ENCODE results near the gene BCL6. TPM values are rescaled to one million over a fixed set of nuclear protein-coding genes. Genes with fewer than 3 reads are reported as not detected.
A peak's percentile ranks its signal among the peaks of the same experiment; 100 is the strongest.

Gene BCL6
- total and polyA plus RNA-seq, 2 donors (not counting 3 experiments of a cell fraction or from before 2014, with no cell fraction given): 6.9 to 12.1 TPM

GRCh38 chr3:187744169-187745151 lies 808 bp downstream of the BCL6 start:
- H3K9me1 ChIP-seq (replicated peaks; ENCODE audit: control insufficient read depth, extremely low read depth, insufficient read depth, low read length): no peaks in the 10 kb centered on the region
- TF ChIP-seq MYC (IDR thresholded peaks at IDR 0.05; ENCODE audit: low read depth, low read length) (no peak), POLR2A (IDR thresholded peaks at IDR 0.05; ENCODE audit: low read depth, low read length) (peak; percentile 4)
- H3K4me2 ChIP-seq (ENCODE audit: insufficient read depth, low read length): peak overlapping the region; percentile 96
- H2AFZ ChIP-seq (ENCODE audit: low read depth, low read length): peak overlapping the region; percentile 80
- H4K20me1 ChIP-seq (replicated peaks; ENCODE audit: control insufficient read depth, extremely low read depth, insufficient read depth, low read length): no peaks in the 10 kb centered on the region
- CTCF ChIA-PET: interaction anchor here (0.6 to 9.2 kb wide), 9 partner anchors 408 to 1297 kb away, joined by 3 to 254 read pairs (median 3); no protein-coding TSS in a partner anchor
- peak overlapping the region; percentile 50 to 88 (median 85) for H3K4me3 ChIP-seq (replicated peaks in 1 of 3; ENCODE audit: insufficient read depth in 1 of 3, low read depth in 1 of 3, low read length in 3 of 3)
- BruUV-seq (replicated peaks): TSS peak; percentile 79
- peak overlapping the region; percentile 100 for H3K9ac ChIP-seq (replicated peaks; ENCODE audit: extremely low read depth, insufficient read depth, low read length)
- peaks cover 28% of the 10 kb centered on the region for H3K4me1 ChIP-seq (ENCODE audit: control insufficient read depth, extremely low read depth, insufficient read depth, low read length)
- DNase-seq (ENCODE audit: low read depth, low spot score) (peak; percentile 65), FAIRE-seq (peak; percentile 37)
- H3K27ac ChIP-seq (ENCODE audit: insufficient read depth, low read depth, low read length): peak overlapping the region; percentile 100
- no peaks in the 10 kb centered on the region for H3K9me3 ChIP-seq (replicated peaks; ENCODE audit: control insufficient read depth, insufficient read depth, low read length)
- H3K79me2 ChIP-seq (ENCODE audit: control insufficient read depth, insufficient read depth, low read length): peaks cover 17% of the 10 kb centered on the region
- dilution Hi-C loops (cut with MboI; ENCODE audit: extremely low pct_ligation_motif_present, low sequenced_read_pairs): loop anchor here (5.0 to 25.0 kb wide), 2 partner anchors 918 to 1208 kb away; no protein-coding TSS in a partner anchor
- POLR2A ChIA-PET: interaction anchor here (0.8 to 2.0 kb wide), 11 partner anchors 409 to 1228 kb away, joined by 3 to 13 read pairs (median 4); partner anchors contain the start of gene LPP
- intact Hi-C loops (cut with micrococcal nuclease): loop anchor here (1.0 to 5.0 kb wide), 14 partner anchors 243 to 1204 kb away; partner anchors contain the start of gene LPP
- no peaks in the 10 kb centered on the region for H3K36me3 ChIP-seq (ENCODE audit: control insufficient read depth in 2 of 2, extremely low read depth in 1 of 2, insufficient read depth in 2 of 2, low read length in 2 of 2)
- no peaks in the 10 kb centered on the region for H3K27me3 ChIP-seq (ENCODE audit: control insufficient read depth in 2 of 2, insufficient read depth in 2 of 2, low read length in 2 of 2)

- Histone ChIP-seq H3K36me3 (ENCODE audit: control insufficient read depth in 2 of 2, extremely low read depth in 1 of 2, insufficient read depth in 2 of 2, low read length in 2 of 2) (no peaks in the 10 kb centered on the region), H3K9me1 (replicated peaks; ENCODE audit: control insufficient read depth, extremely low read depth, insufficient read depth, low read length) (no peaks in the 10 kb centered on the region), H3K4me1 (ENCODE audit: control insufficient read depth, extremely low read depth, insufficient read depth, low read length) (peaks cover 32% of the 10 kb centered on the region), H3K27me3 (ENCODE audit: control insufficient read depth in 2 of 2, insufficient read depth in 2 of 2, low read length in 2 of 2) (no peaks in the 10 kb centered on the region), H3K4me2 (ENCODE audit: insufficient read depth, low read length) (peak overlapping the region; percentile 96), H3K79me2 (ENCODE audit: control insufficient read depth, insufficient read depth, low read length) (peaks cover 17% of the 10 kb centered on the region), H3K9me3 (replicated peaks; ENCODE audit: control insufficient read depth, insufficient read depth, low read length) (no peaks in the 10 kb centered on the region), H3K4me3 (replicated peaks in 1 of 3; ENCODE audit: insufficient read depth in 1 of 3, low read depth in 1 of 3, low read length in 3 of 3) (peak overlapping the region; percentile 50 to 88 (median 85)), H4K20me1 (replicated peaks; ENCODE audit: control insufficient read depth, extremely low read depth, insufficient read depth, low read length) (no peaks in the 10 kb centered on the region), H3K27ac (ENCODE audit: insufficient read depth, low read depth, low read length) (peak overlapping the region; percentile 100), H3K9ac (replicated peaks; ENCODE audit: extremely low read depth, insufficient read depth, low read length) (peak overlapping the region; percentile 100), H2AFZ (ENCODE audit: low read depth, low read length) (peak overlapping the region; percentile 80)
- TF ChIP-seq MYC (IDR thresholded peaks at IDR 0.05; ENCODE audit: low read depth, low read length) (no peak), POLR2A (IDR thresholded peaks at IDR 0.05; ENCODE audit: low read depth, low read length) (no peak), EZH2 (IDR thresholded peaks at IDR 0.05; ENCODE audit: borderline replicate concordance, low read depth, low read length, severe bottlenecking) (no peak), JUN (IDR thresholded peaks at IDR 0.05; ENCODE audit: borderline replicate concordance, insufficient read depth, insufficient read length, low read depth) (no peak), POLR2AphosphoS5 (IDR thresholded peaks at IDR 0.05; ENCODE audit: insufficient read depth, low read depth, low read length) (no peak), CTCF (IDR thresholded peaks at IDR 0.05; ENCODE audit: extremely low read depth in 1 of 2, insufficient read depth in 1 of 2, low read depth in 1 of 2, low read length in 2 of 2) (no peak), FOS (IDR thresholded peaks at IDR 0.05; ENCODE audit: borderline replicate concordance, insufficient read depth, low read length) (no peak), MAX (IDR thresholded peaks at IDR 0.05; ENCODE audit: insufficient read depth, insufficient read length) (no peak)
- FAIRE-seq (peak; percentile 62), DNase-seq (ENCODE audit: low read depth, low spot score) (peak; percentile 39)
- ChIA-PET POLR2A (interaction anchor here (0.6 to 1.1 kb wide), 4 partner anchors 324 to 1211 kb away, joined by 3 read pairs; no protein-coding TSS in a partner anchor), CTCF (interaction anchor here (0.6 to 9.2 kb wide), 12 partner anchors 519 to 1405 kb away, joined by 3 to 254 read pairs (median 4); no protein-coding TSS in a partner anchor)
- no TSS peak for BruUV-seq (replicated peaks)
- intact Hi-C loops (cut with micrococcal nuclease) (loop anchor here (1.0 to 5.0 kb wide), 11 partner anchors 244 to 1046 kb away; no protein-coding TSS in a partner anchor), dilution Hi-C loops (cut with MboI; ENCODE audit: extremely low pct_ligation_motif_present, low sequenced_read_pairs) (loop anchor here (5.0 to 25.0 kb wide), 2 partner anchors 919 to 1209 kb away; no protein-coding TSS in a partner anchor)
Measured at GRCh38 chr3:187743195-187744141, 1.8 kb downstream of the BCL6 start.

Measured in endothelial cell of umbilical vein (primary cell).